ENCODE data around the gene CDX2. TPM values are rescaled to one million over a fixed set of nuclear protein-coding genes. Genes with fewer than 3 reads are reported as not detected.
A peak's percentile ranks its signal among the peaks of the same experiment; 100 is the strongest.

The CDX2 gene
- total RNA-seq, 1 donor from 2014 or later, result not detected

DNA sequence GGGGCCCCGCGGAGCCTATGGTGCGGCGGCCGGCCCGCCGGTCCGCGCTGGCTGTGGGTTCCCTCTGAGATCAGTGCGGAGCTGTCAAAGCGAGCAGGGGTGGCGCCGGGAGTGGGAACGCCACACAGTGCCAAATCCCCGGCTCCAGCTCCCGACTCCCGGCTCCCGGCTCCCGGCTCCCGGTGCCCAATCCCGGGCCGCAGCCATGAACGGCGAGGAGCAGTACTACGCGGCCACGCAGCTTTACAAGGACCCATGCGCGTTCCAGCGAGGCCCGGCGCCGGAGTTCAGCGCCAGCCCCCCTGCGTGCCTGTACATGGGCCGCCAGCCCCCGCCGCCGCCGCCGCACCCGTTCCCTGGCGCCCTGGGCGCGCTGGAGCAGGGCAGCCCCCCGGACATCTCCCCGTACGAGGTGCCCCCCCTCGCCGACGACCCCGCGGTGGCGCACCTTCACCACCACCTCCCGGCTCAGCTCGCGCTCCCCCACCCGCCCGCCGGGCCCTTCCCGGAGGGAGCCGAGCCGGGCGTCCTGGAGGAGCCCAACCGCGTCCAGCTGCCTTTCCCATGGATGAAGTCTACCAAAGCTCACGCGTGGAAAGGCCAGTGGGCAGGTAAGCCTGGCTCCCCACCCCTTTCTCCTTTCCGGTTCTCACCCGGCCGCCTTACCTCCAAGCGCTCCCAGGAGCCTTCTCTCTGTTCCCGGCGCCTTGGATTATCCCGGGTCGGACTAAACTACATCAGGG lies 49.0 kb downstream of the CDX2 start, which contains the start of gene PDX1:
Gene PDX1 (plus strand): TSS at position 67 of the 743 bp plus-strand sequence. CDS start 139 bp downstream, at position 206.
- TF ChIP-seq, protein P1, sequence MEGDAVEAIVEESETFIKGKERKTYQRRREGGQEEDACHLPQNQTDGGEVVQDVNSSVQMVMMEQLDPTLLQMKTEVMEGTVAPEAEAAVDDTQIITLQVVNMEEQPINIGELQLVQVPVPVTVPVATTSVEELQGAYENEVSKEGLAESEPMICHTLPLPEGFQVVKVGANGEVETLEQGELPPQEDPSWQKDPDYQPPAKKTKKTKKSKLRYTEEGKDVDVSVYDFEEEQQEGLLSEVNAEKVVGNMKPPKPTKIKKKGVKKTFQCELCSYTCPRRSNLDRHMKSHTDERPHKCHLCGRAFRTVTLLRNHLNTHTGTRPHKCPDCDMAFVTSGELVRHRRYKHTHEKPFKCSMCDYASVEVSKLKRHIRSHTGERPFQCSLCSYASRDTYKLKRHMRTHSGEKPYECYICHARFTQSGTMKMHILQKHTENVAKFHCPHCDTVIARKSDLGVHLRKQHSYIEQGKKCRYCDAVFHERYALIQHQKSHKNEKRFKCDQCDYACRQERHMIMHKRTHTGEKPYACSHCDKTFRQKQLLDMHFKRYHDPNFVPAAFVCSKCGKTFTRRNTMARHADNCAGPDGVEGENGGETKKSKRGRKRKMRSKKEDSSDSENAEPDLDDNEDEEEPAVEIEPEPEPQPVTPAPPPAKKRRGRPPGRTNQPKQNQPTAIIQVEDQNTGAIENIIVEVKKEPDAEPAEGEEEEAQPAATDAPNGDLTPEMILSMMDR (conservative IDR thresholded peaks at IDR 0.05; ENCODE audit: low read depth, low read length), result no peak
- DNase-seq (ENCODE audit: low read depth), result no peak
- H3K4me3 ChIP-seq (ENCODE audit: low read depth, low read length), result peak within 1 kb of the TSS; percentile 32

DNA sequence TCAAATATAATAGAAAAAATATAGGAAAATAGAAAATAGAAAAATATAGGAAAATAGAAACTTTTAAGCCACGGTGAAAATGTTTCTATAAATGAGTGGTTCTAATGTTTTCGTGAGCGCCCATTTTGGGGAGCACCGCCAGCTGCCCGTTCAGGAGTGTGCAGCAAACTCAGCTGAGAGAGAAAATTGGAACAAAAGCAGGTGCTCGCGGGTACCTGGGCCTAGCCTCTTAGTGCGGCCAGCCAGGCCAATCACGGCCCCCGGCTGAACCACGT lies 49.5 kb downstream of the CDX2 start:
- no peak for DNase-seq (ENCODE audit: low read depth)
- peak overlapping the region; percentile 23 for H3K4me3 ChIP-seq (ENCODE audit: low read depth, low read length)
- TF ChIP-seq, protein P1 (conservative IDR thresholded peaks at IDR 0.05; ENCODE audit: low read depth, low read length), result no peak

DNA sequence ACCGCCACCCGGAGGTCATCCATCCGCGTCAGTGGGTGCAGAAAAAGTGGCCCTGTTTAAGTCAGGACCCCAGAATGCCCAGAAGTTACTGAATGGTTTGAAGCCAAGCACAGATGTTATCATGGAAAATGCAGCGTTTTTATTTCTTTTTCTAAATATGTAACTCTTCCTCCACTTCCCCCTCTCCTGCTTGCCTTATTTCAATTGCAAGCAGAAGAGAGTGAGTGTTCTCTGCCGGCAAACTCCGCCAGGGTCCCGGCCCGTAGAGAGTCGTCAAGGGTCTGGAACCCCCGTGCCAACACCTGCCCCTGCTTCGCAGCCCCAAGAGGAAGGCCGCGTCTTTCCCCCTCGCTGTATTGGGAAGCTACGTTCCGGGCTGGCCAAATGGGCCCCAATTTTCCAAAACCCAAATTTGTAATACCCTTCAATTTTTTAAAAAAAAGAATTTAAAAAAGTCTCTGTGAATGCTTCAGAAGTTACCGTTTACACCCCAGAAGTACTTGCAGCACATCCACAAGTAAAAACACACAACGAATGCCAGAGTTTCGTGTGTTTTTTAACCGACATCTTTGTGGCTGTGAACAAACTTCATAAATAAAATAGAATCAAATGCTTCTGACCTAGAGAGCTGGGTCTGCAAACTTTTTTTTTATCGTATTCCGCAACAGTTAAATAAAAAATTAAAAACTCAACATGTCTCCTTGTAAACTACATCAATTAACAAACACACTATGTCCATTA lies 50.0 kb downstream of the CDX2 start:
- H3K4me3 ChIP-seq (ENCODE audit: low read depth, low read length), result no peak overlapping the region
- DNase-seq (ENCODE audit: low read depth), result no peak
- TF ChIP-seq, protein P1 (conservative IDR thresholded peaks at IDR 0.05; ENCODE audit: low read depth, low read length), result no peak

DNA sequence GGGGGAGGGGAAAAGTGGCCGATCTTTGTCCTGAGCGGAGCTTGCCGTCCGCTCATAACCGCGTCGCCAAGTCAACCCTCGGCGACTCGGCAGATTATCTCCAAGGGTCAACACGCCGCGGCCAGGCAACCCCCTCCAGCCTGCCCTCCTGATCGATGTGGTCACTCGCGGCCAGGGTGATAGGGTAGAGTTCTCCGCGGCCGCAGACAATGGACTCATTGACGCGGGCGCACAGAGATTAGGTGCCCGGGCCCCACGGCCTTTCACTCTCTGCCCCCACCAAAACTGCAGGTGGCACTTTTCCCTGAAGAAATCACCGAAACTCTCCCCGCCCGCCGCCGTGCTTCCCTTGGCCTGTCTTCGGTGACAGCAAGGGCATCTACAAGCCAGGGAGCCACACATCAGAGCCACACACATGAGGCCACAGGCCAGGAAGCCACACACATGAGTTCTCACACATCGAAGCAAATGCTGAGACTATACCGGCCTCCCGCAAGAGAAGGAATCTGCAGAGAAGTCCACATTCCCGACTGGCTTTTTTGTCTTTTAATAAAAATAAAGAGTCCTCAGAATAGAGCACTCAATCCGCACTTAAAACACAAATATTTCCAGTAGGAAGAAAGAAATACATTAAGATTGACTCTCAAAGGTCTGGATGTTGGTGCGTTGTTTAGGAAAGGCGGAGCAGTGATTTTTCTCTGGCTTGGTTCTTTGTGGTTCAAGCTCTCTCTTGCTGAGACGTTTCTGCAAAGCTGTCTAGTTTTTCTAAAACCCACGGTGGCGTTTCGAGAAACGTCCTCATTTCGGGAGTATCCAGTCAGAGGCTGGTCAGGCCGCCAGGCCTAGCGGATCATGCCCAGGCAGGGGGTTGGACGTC lies 50.8 kb downstream of the CDX2 start:
- H3K4me3 ChIP-seq (ENCODE audit: low read depth, low read length), result no peak overlapping the region
- TF ChIP-seq, protein P1 (conservative IDR thresholded peaks at IDR 0.05; ENCODE audit: low read depth, low read length), result no peak
- no peak for DNase-seq (ENCODE audit: low read depth)

DNA sequence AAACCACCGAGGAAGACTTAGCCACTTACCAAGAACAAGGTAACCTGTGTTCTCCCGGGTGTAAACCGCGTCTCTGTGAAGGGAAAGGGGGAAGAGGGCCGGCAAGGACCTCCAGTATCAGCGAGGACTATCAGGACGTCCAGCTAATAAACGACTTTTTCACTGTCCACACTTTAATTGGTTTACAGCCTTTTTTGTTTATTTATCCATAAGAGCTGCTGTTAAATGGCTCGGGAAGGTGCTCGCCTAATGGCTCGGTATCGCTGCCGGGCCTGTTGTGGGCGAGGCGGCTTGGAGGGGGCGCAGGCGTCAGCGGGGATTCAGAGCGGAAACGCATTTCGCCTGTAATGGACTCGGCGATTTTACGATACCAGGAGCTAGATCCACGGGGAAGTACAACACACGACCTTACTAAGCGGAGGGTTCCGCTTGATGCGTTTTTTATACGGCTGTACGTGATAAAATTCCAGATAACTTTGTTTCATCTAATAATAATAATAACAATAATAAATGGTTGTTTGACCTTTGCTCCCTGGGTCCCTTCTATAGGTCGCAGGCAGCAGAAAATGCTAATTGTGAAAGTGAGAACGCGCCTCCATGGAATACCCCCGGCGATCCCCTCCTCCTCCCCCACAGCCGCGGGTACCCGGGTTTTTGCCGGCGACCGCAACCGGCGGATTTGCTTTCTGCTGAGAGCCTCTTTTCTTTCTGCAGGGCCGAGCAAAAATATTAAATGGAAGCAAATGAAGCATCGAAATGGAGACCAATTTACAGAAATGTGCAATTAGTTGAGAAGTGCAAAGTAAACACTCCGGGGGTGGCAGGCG lies 51.8 kb downstream of the CDX2 start:
- H3K4me3 ChIP-seq (ENCODE audit: low read depth, low read length), result no peak overlapping the region
- TF ChIP-seq, protein P1 (conservative IDR thresholded peaks at IDR 0.05; ENCODE audit: low read depth, low read length), result no peak
- DNase-seq (ENCODE audit: low read depth), result no peak

Measured in epithelial cell of proximal tubule (primary cell).